ENCODE results near the gene LARP4B.

DNA sequence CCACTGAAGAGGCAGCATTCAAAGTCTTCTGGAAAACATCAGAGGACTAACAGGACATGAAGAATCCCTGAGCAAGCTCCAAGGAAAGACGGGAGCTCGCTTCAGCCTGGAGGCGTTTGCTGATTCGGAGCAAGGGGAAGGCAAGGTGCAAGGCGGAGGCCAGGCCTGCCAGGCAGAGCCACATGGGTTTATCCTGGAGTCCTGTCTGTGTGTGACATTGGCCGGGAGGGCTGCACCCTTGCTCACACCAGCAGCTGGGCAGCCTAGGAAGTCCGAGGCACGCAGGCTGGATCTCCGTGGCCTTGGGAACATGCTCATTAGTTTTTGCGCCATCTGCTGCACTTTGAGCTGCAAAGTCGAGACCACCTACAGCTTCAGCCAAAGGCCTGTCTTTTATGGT lies 22.3 kb upstream of the LARP4B start:
- TF ChIP-seq CTCF (conservative IDR thresholded peaks at IDR 0.05; ENCODE audit: low read depth in 2 of 2): no peak
- TF ChIP-seq, protein P1, sequence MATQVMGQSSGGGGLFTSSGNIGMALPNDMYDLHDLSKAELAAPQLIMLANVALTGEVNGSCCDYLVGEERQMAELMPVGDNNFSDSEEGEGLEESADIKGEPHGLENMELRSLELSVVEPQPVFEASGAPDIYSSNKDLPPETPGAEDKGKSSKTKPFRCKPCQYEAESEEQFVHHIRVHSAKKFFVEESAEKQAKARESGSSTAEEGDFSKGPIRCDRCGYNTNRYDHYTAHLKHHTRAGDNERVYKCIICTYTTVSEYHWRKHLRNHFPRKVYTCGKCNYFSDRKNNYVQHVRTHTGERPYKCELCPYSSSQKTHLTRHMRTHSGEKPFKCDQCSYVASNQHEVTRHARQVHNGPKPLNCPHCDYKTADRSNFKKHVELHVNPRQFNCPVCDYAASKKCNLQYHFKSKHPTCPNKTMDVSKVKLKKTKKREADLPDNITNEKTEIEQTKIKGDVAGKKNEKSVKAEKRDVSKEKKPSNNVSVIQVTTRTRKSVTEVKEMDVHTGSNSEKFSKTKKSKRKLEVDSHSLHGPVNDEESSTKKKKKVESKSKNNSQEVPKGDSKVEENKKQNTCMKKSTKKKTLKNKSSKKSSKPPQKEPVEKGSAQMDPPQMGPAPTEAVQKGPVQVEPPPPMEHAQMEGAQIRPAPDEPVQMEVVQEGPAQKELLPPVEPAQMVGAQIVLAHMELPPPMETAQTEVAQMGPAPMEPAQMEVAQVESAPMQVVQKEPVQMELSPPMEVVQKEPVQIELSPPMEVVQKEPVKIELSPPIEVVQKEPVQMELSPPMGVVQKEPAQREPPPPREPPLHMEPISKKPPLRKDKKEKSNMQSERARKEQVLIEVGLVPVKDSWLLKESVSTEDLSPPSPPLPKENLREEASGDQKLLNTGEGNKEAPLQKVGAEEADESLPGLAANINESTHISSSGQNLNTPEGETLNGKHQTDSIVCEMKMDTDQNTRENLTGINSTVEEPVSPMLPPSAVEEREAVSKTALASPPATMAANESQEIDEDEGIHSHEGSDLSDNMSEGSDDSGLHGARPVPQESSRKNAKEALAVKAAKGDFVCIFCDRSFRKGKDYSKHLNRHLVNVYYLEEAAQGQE (IDR thresholded peaks at IDR 0.05; ENCODE audit: unreplicated experiment): no peak
- TF ChIP-seq EZH2 (IDR thresholded peaks at IDR 0.05; ENCODE audit: low read depth, unreplicated experiment): no peak
- TF ChIP-seq POLR2AphosphoS5 (IDR thresholded peaks at IDR 0.05; ENCODE audit: low read depth): no peak
- TF ChIP-seq NANOG (IDR thresholded peaks at IDR 0.05; ENCODE audit: borderline replicate concordance): no peak
- TF ChIP-seq EZH2phosphoT487 (IDR thresholded peaks at IDR 0.05; ENCODE audit: unreplicated experiment): no peak
- TF ChIP-seq CREB1 (CRISPR knock-in tag; IDR thresholded peaks at IDR 0.05; ENCODE audit: low read depth): no peak
- TF ChIP-seq ZNF331 (CRISPR knock-in tag; IDR thresholded peaks at IDR 0.05; ENCODE audit: low read depth): no peak
- TF ChIP-seq, protein P2, sequence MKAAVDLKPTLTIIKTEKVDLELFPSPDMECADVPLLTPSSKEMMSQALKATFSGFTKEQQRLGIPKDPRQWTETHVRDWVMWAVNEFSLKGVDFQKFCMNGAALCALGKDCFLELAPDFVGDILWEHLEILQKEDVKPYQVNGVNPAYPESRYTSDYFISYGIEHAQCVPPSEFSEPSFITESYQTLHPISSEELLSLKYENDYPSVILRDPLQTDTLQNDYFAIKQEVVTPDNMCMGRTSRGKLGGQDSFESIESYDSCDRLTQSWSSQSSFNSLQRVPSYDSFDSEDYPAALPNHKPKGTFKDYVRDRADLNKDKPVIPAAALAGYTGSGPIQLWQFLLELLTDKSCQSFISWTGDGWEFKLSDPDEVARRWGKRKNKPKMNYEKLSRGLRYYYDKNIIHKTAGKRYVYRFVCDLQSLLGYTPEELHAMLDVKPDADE (IDR thresholded peaks at IDR 0.05): no peak
- TF ChIP-seq ZNF114 (CRISPR knock-in tag; IDR thresholded peaks at IDR 0.05): no peak
